ENCODE data around the gene TAGLN.
"Not testable (repeated sequence)": the region's sequence is repeated elsewhere in the genome, so short reads cannot be mapped to it uniquely, and the experiment has no call there.

TAGLN gene

GRCh38 chr11:117180661-117181585, 18.2 kb upstream of the TAGLN start:
- Histone ChIP-seq H4K20me1 (ENCODE audit: insufficient read depth, low read length) (peaks cover 7% of the 10 kb centered on the region; the same call in 1 of the 2 replicates), H3K27ac (ENCODE audit: low read length) (peak overlapping the region; percentile 54), H3K27me3 (ENCODE audit: insufficient read depth, low read length, poor library complexity) (no peaks in the 10 kb centered on the region), H2AFZ (ENCODE audit: low read depth, low read length) (no peak overlapping the region), H3K4me1 (ENCODE audit: insufficient read depth, low read length) (peaks cover 38% of the 10 kb centered on the region), H3K9ac (ENCODE audit: low read depth, low read length) (peak overlapping the region; percentile 60), H3K36me3 (ENCODE audit: insufficient read depth, low read length) (peaks cover 14% of the 10 kb centered on the region), H3K79me2 (ENCODE audit: insufficient read depth, low read length) (no peaks in the 10 kb centered on the region), H3K4me2 (ENCODE audit: insufficient read depth, low read length) (peak overlapping the region; percentile 95), H3K9me3 (ENCODE audit: insufficient read depth, low read length, severe bottlenecking) (no peaks in the 10 kb centered on the region), H3K4me3 (ENCODE audit: low read depth in 1 of 2, low read length in 2 of 2) (peak overlapping the region in 1 of 2 experiments; percentile 6; a peak in 1 of 4 replicates)
- no peak for TF ChIP-seq EZH2 (IDR thresholded peaks at IDR 0.05; ENCODE audit: borderline replicate concordance, low read depth, low read length, severe bottlenecking)
- TF ChIP-seq, protein P1, sequence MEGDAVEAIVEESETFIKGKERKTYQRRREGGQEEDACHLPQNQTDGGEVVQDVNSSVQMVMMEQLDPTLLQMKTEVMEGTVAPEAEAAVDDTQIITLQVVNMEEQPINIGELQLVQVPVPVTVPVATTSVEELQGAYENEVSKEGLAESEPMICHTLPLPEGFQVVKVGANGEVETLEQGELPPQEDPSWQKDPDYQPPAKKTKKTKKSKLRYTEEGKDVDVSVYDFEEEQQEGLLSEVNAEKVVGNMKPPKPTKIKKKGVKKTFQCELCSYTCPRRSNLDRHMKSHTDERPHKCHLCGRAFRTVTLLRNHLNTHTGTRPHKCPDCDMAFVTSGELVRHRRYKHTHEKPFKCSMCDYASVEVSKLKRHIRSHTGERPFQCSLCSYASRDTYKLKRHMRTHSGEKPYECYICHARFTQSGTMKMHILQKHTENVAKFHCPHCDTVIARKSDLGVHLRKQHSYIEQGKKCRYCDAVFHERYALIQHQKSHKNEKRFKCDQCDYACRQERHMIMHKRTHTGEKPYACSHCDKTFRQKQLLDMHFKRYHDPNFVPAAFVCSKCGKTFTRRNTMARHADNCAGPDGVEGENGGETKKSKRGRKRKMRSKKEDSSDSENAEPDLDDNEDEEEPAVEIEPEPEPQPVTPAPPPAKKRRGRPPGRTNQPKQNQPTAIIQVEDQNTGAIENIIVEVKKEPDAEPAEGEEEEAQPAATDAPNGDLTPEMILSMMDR (IDR thresholded peaks at IDR 0.05; ENCODE audit: borderline replicate concordance, extremely low read depth, low read length, poor library complexity, severe bottlenecking), result peak; percentile 65
- no peak for ATAC-seq (ENCODE audit: insufficient read depth, low read depth)
- peak; percentile 42 for DNase-seq

DNA sequence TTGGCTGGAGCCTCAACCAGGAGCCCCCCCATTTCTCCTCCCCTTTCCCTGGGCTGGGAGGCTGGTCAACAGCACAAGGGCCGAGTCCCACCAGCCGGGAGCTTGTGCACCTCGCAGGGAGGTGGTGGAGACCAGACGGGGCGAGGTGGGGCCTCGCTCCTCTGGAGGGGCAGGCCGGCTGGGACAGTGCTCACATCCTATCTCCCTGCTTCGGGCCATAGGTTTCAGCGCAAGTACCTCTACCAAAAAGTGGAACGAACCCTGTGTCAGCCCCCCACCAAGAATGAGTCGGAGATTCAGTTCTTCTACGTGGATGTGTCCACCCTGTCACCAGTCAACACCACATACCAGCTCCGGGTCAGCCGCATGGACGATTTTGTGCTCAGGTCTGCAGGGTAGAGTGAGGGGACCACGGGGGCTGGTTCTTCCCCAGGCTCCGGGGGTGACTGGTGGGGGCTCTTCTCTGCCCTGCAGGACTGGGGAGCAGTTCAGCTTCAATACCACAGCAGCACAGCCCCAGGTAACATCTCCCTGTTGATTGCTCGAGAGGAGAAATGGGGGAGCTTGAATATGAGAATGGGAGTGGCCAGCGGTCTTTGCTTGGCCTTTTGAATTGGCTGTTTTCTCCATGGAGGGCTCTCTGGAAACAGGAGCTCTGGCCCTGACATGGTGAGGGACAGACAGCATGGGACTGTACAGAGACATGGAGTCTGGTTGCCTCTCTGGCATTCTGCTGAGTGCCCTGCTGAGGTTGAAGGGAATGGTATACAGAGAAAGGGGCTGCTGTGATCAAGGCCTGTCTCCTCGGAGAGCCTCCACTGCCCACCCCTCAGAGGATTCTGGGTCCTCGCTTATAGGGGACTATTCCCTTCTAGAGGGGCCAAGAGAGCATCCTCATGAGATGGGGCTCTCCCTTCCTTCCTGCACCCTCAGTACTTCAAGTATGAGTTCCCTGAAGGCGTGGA, 17.3 kb upstream of the TAGLN start:
- H3K9ac ChIP-seq (ENCODE audit: low read depth, low read length), result no peak overlapping the region
- DNase-seq, result no peak
- no peak overlapping the region for H3K4me3 ChIP-seq (ENCODE audit: low read depth in 1 of 2, low read length in 2 of 2)
- H3K27me3 ChIP-seq (ENCODE audit: insufficient read depth, low read length, poor library complexity), result no peaks in the 10 kb centered on the region
- no peak overlapping the region for H2AFZ ChIP-seq (ENCODE audit: low read depth, low read length)
- TF ChIP-seq, protein P1 (IDR thresholded peaks at IDR 0.05; ENCODE audit: borderline replicate concordance, extremely low read depth, low read length, poor library complexity, severe bottlenecking), result no peak
- no peak for TF ChIP-seq EZH2 (IDR thresholded peaks at IDR 0.05; ENCODE audit: borderline replicate concordance, low read depth, low read length, severe bottlenecking)
- peaks cover 7% of the 10 kb centered on the region; the same call in 1 of the 2 replicates for H4K20me1 ChIP-seq (ENCODE audit: insufficient read depth, low read length)
- no peaks in the 10 kb centered on the region for H3K9me3 ChIP-seq (ENCODE audit: insufficient read depth, low read length, severe bottlenecking)
- peaks cover 14% of the 10 kb centered on the region for H3K36me3 ChIP-seq (ENCODE audit: insufficient read depth, low read length)
- H3K27ac ChIP-seq (ENCODE audit: low read length), result peak overlapping the region; percentile 54; the same call in 1 of the 2 replicates
- no peaks in the 10 kb centered on the region for H3K79me2 ChIP-seq (ENCODE audit: insufficient read depth, low read length)
- ATAC-seq (ENCODE audit: insufficient read depth, low read depth), result no peak
- peaks cover 38% of the 10 kb centered on the region for H3K4me1 ChIP-seq (ENCODE audit: insufficient read depth, low read length)
- no peak overlapping the region for H3K4me2 ChIP-seq (ENCODE audit: insufficient read depth, low read length)

GRCh38 chr11:117182551-117182935, 16.6 kb upstream of the TAGLN start:
- Histone ChIP-seq H3K9me3 (ENCODE audit: insufficient read depth, low read length, severe bottlenecking) (no peaks in the 10 kb centered on the region), H3K9ac (ENCODE audit: low read depth, low read length) (no peak overlapping the region), H3K4me3 (ENCODE audit: low read depth in 1 of 2, low read length in 2 of 2) (no peak overlapping the region), H3K4me1 (ENCODE audit: insufficient read depth, low read length) (peaks cover 37% of the 10 kb centered on the region), H3K4me2 (ENCODE audit: insufficient read depth, low read length) (no peak overlapping the region), H4K20me1 (ENCODE audit: insufficient read depth, low read length) (peaks cover 7% of the 10 kb centered on the region; the same call in 1 of the 2 replicates), H2AFZ (ENCODE audit: low read depth, low read length) (no peak overlapping the region), H3K27me3 (ENCODE audit: insufficient read depth, low read length, poor library complexity) (no peaks in the 10 kb centered on the region), H3K79me2 (ENCODE audit: insufficient read depth, low read length) (no peaks in the 10 kb centered on the region), H3K27ac (ENCODE audit: low read length) (no peak overlapping the region), H3K36me3 (ENCODE audit: insufficient read depth, low read length) (peaks cover 14% of the 10 kb centered on the region)
- DNase-seq, result no peak
- no peak for ATAC-seq (ENCODE audit: insufficient read depth, low read depth)
- no peak for TF ChIP-seq EZH2 (IDR thresholded peaks at IDR 0.05; ENCODE audit: borderline replicate concordance, low read depth, low read length, severe bottlenecking)
- TF ChIP-seq, protein P1 (IDR thresholded peaks at IDR 0.05; ENCODE audit: borderline replicate concordance, extremely low read depth, low read length, poor library complexity, severe bottlenecking), result no peak

DNA sequence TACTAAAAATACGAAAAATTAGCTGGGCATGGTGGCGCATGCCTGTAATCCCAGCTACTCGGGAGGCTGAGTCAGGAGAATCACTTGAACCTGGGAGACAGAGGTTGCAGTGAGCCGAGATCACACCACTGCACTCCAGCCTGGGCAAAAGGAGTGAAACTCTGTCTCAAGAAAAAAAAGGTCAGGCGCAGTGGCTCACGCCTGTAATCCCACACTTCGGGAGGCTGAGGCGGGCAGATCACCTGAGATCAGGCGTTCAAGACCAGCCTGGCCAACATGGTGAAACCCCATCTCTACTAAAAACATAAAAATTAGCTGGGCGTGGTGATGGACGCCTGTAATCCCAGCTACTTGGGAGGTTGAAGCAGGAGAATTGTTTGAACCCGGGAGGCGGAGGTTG, 16.0 kb upstream of the TAGLN start:
- not testable (repeated sequence) for H3K9ac ChIP-seq (ENCODE audit: low read depth, low read length); H4K20me1 ChIP-seq (ENCODE audit: insufficient read depth, low read length); H2AFZ ChIP-seq (ENCODE audit: low read depth, low read length); H3K9me3 ChIP-seq (ENCODE audit: insufficient read depth, low read length, severe bottlenecking); H3K27ac ChIP-seq (ENCODE audit: low read length); H3K27me3 ChIP-seq (ENCODE audit: insufficient read depth, low read length, poor library complexity); ATAC-seq (ENCODE audit: insufficient read depth, low read depth); DNase-seq; H3K4me3 ChIP-seq (ENCODE audit: low read depth in 1 of 2, low read length in 2 of 2); H3K4me2 ChIP-seq (ENCODE audit: insufficient read depth, low read length); H3K79me2 ChIP-seq (ENCODE audit: insufficient read depth, low read length)
- H3K36me3 ChIP-seq (ENCODE audit: insufficient read depth, low read length), result peaks cover 14% of the 10 kb centered on the region
- peaks cover 31% of the 10 kb centered on the region for H3K4me1 ChIP-seq (ENCODE audit: insufficient read depth, low read length)
